Measurements from ENCODE around the gene NOTUM. TPM values are rescaled to one million over a fixed set of nuclear protein-coding genes. Genes with fewer than 3 reads are reported as not detected.

The NOTUM gene
- total and polyA plus RNA-seq, 2 experiments from 2014 or later = 4.2 to 7.4 TPM

- no peak overlapping the region for H3K27ac ChIP-seq
- H3K27me3 ChIP-seq = no peaks in the 10 kb centered on the region
- DNase-seq (ENCODE audit: low read depth in 1 of 2, low spot score in 1 of 2) = no peak
- H3K36me3 ChIP-seq = peaks cover 15% of the 10 kb centered on the region
- H3K4me1 ChIP-seq (ENCODE audit: low read depth) = peaks cover 17% of the 10 kb centered on the region
- no peak overlapping the region for H3K4me3 ChIP-seq
- TF ChIP-seq CTCF (IDR thresholded peaks at IDR 0.05; ENCODE audit: low read depth, low read length) = no peak
- no peaks in the 10 kb centered on the region for H3K9me3 ChIP-seq (ENCODE audit: low read depth)
These were observed 48.3 kb downstream of the NOTUM start for GRCh38 chr17:81912441-81913309.

DNA sequence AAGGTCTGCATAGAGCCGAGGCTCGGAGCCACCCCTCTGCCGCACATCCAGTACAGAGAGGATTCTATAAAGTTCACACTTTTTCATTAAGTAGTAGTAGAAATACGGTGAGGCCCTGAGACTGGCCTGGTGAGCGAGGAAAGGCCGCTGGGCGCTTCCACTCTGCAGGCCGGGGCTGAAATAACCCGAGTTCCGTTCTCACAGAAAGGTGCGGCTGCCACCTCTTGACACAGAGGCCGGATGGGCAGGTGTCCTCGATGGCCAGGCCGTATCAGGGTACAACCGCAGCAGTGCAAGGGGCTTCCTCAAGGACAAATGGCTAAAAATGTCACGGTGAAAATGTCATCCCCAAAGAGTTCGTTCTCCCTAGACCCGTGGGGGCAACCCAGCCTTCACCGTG, 49.0 kb downstream of the NOTUM start:
- no peaks in the 10 kb centered on the region for H3K27me3 ChIP-seq
- H3K36me3 ChIP-seq = peaks cover 20% of the 10 kb centered on the region
- no peak for TF ChIP-seq CTCF (IDR thresholded peaks at IDR 0.05; ENCODE audit: low read depth, low read length)
- peaks cover 13% of the 10 kb centered on the region for H3K4me1 ChIP-seq (ENCODE audit: low read depth)
- DNase-seq (ENCODE audit: low read depth in 1 of 2, low spot score in 1 of 2) = no peak
- H3K4me3 ChIP-seq = peak overlapping the region; percentile 32
- no peaks in the 10 kb centered on the region for H3K9me3 ChIP-seq (ENCODE audit: low read depth)
- no peak overlapping the region for H3K27ac ChIP-seq

GRCh38 chr17:81911277-81911961, 49.6 kb downstream of the NOTUM start, which contains the start of gene PCYT2:
Gene PCYT2 (minus strand): TSS chr17:81911399. CDS start chr17:81911355, 44 bp downstream.
- H3K9me3 ChIP-seq (ENCODE audit: low read depth) = no peaks in the 10 kb centered on the region
- H3K27me3 ChIP-seq = no peaks in the 10 kb centered on the region
- peak within 1 kb of the TSS; percentile 72 for H3K27ac ChIP-seq
- peaks cover 8% of the 10 kb centered on the region for H3K4me1 ChIP-seq (ENCODE audit: low read depth)
- peak; percentile 89 to 95 for DNase-seq (ENCODE audit: low read depth in 1 of 2, low spot score in 1 of 2)
- H3K4me3 ChIP-seq = peak within 1 kb of the TSS; percentile 63
- TF ChIP-seq CTCF (IDR thresholded peaks at IDR 0.05; ENCODE audit: low read depth, low read length) = no peak
- peaks cover 20% of the 10 kb centered on the region for H3K36me3 ChIP-seq

GRCh38 chr17:81910840-81911276, 50.1 kb downstream of the NOTUM start:
- no peak for TF ChIP-seq CTCF (IDR thresholded peaks at IDR 0.05; ENCODE audit: low read depth, low read length)
- H3K36me3 ChIP-seq = peaks cover 20% of the 10 kb centered on the region
- peak overlapping the region; percentile 72 for H3K27ac ChIP-seq
- H3K4me3 ChIP-seq = peak overlapping the region; percentile 63
- no peaks in the 10 kb centered on the region for H3K27me3 ChIP-seq
- peaks cover 8% of the 10 kb centered on the region for H3K4me1 ChIP-seq (ENCODE audit: low read depth)
- DNase-seq (ENCODE audit: low read depth in 1 of 2, low spot score in 1 of 2) = peak in 1 of 2 donors; percentile 52
- H3K9me3 ChIP-seq (ENCODE audit: low read depth) = no peaks in the 10 kb centered on the region

DNA sequence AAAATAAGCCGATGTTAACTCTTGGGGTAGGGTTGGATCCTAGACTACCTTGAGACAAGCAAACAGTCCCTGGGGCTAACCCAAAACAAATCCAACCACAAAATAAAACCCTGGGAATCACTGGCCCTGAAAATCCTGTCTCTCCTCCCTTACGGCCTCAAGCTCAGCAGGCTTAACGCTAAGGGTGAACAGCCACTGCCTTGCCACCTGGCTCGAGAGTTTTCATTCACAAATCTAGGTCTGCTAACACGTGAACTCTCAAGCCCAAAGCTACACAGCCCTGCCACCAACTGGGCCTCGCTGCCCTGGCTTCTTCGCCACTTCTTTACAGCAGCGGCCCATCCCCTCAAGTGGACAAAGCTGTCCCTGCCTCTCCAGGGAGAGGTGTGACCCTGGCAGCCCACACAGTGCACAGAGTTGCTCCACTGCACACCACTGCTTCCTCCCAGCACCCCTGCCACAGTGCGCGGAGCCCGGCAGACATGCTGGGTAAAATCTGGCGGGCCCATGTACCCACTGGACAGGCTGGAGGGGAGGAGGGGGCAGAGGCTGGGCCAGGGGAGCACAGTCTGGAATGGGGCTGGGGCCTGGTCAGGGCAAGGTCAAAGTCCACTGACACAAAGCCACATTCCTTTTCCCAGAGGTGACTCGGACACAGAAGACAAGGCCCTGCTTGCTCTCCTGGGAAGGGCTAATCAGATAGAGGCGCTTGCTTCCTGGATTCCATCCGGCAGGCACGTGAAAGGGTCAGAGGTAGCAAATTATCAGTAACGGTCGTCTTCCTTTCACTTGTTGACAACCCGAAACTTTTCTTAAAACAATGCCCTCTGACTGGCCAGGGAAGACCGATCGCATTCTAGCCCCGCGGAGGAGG, 50.8 kb downstream of the NOTUM start:
- Histone ChIP-seq H3K27ac (peak overlapping the region; percentile 72), H3K36me3 (peaks cover 20% of the 10 kb centered on the region)
- peak in 1 of 2 donors; percentile 55 for DNase-seq (ENCODE audit: low read depth in 1 of 2, low spot score in 1 of 2)

More for the DNA sequence above, 50.8 kb downstream of the NOTUM start:
- no peaks in the 10 kb centered on the region for H3K27me3 ChIP-seq
- no peaks in the 10 kb centered on the region for H3K9me3 ChIP-seq (ENCODE audit: low read depth)
- TF ChIP-seq CTCF (IDR thresholded peaks at IDR 0.05; ENCODE audit: low read depth, low read length) = no peak
- H3K4me1 ChIP-seq (ENCODE audit: low read depth) = peaks cover 8% of the 10 kb centered on the region
- peak overlapping the region; percentile 63 for H3K4me3 ChIP-seq

Data from cardiac muscle cell (in vitro differentiated cells and primary cell).